Keratinocyte (primary cell): Measurements from ENCODE around the gene SQSTM1. TPM values are rescaled to one million over a fixed set of nuclear protein-coding genes. Genes with fewer than 3 reads are reported as not detected.

ENCODE experiments used
- DNase-seq: peaks from one replicate; pipeline ENCODE4 v3.0.0-alpha.2; 2011; ENCODE audit warnings: low read depth, missing footprints, low spot score
- FAIRE-seq: peaks from 2 replicates; lab custom pipeline; 2011; peaks lifted over from hg19 to GRCh38; lab: Jason Lieb, UNC
- H2AFZ ChIP-seq: 2 replicates; pipeline ENCODE4 v1.6.0; 2012; ENCODE audit warnings: low read length, control low read depth, inconsistent platforms; ENCODE audit not compliant: control insufficient read depth
- H3K27ac ChIP-seq: 2 replicates; pipeline ENCODE4 v1.5.1; 2011; ENCODE audit warnings: low read length; ENCODE audit not compliant: control insufficient read depth, insufficient read depth
- H3K27me3 ChIP-seq: 3 replicates; pipeline ENCODE4 v1.6.0; 2011; ENCODE audit warnings: low read length; ENCODE audit not compliant: control insufficient read depth, insufficient read depth; ENCODE audit errors: extremely low read depth
- H3K36me3 ChIP-seq, 2 experiments: 2 replicates in 1 of 2; 3 replicates in 1 of 2; pipeline ENCODE4 v1.5.1; 2011; ENCODE audit warnings: low read length in 2 of 2, mild to moderate bottlenecking in 1 of 2; ENCODE audit not compliant: control insufficient read depth in 2 of 2, insufficient read depth in 2 of 2; ENCODE audit errors: extremely low read depth in 1 of 2
- H3K4me1 ChIP-seq: 3 replicates; pipeline ENCODE4 v1.5.1; 2011; ENCODE audit warnings: low read length; ENCODE audit not compliant: control insufficient read depth, insufficient read depth; ENCODE audit errors: extremely low read depth
- H3K4me2 ChIP-seq: 3 replicates; pipeline ENCODE4 v1.6.0; 2011; ENCODE audit warnings: low read depth, low read length; ENCODE audit not compliant: control insufficient read depth, insufficient read depth; ENCODE audit errors: extremely low read depth
- H3K4me3 ChIP-seq, 3 experiments: fragments of 200-600 bp in 1 of 3; sonication (generic) in 1 of 3; 2 replicates in 2 of 3; 3 replicates in 1 of 3; pipeline ENCODE4 v1.5.1; 2011 to 2016; ENCODE audit warnings: low read length in 3 of 3, mild to moderate bottlenecking in 3 of 3, control low read depth in 2 of 3, inconsistent platforms in 1 of 3, low read depth in 1 of 3, mixed read lengths in 1 of 3, mixed run types in 1 of 3, moderate library complexity in 1 of 3; ENCODE audit not compliant: control insufficient read depth in 2 of 3, insufficient read depth in 2 of 3; ENCODE audit errors: extremely low read depth in 1 of 3
- H3K79me2 ChIP-seq: 2 replicates; pipeline ENCODE4 v1.6.0; 2012; ENCODE audit warnings: low read length; ENCODE audit not compliant: control insufficient read depth, insufficient read depth
- H3K9ac ChIP-seq: 3 replicates; pipeline ENCODE4 v1.6.0; 2011; ENCODE audit warnings: low read length; ENCODE audit not compliant: control insufficient read depth, insufficient read depth; ENCODE audit errors: extremely low read depth
- H3K9me1 ChIP-seq: 3 replicates; pipeline ENCODE4 v1.6.0; 2011; ENCODE audit warnings: low read length; ENCODE audit not compliant: control insufficient read depth, insufficient read depth; ENCODE audit errors: extremely low read depth
- H3K9me3 ChIP-seq: 2 replicates; pipeline ENCODE4 v1.5.1; 2012; ENCODE audit warnings: low read depth, low read length; ENCODE audit not compliant: control insufficient read depth
- H4K20me1 ChIP-seq: 3 replicates; pipeline ENCODE4 v1.6.0; 2011; ENCODE audit warnings: low read length; ENCODE audit not compliant: control insufficient read depth, insufficient read depth; ENCODE audit errors: extremely low read depth
- EZH2 ChIP-seq: IDR thresholded peaks from one replicate; pipeline ENCODE4 v1.6.1; 2012; ENCODE audit warnings: inconsistent platforms, mild to moderate bottlenecking, low read length, moderate library complexity
- dilution Hi-C: fragments of 300-500 bp; cut with MboI; formaldehyde crosslinking; loops from one replicate; pipeline ENCODE4 v1.7.0; 2020; ENCODE audit warnings: low sequenced_read_pairs; ENCODE audit not compliant: extremely low pct_ligation_motif_present
- polyA plus RNA-seq, 5 experiments: library from polyadenylated mRNA; depleted of rRNA in 3 of 5; stranded (reverse) in 3 of 5; stranded (forward) in 1 of 5; unstranded in 1 of 5; fragments of >200 nt; gene quantifications; 1 replicate in 1 of 5; 2 replicates in 3 of 5; 3 replicates in 1 of 5; pipeline versions ENCODE4 v1.2.1 to v1.2.3, GENCODE V29; 2011 to 2012; ENCODE audit warnings: missing spikeins in 2 of 5, low read depth in 1 of 5, low replicate concordance in 1 of 5
- TF ChIP-seq, protein P1 (sequence below), 3 experiments: IDR thresholded peaks in 1 of 3; conservative IDR thresholded peaks in 1 of 3; optimal IDR thresholded peaks in 1 of 3; 2 replicates in 2 of 3; 3 replicates in 1 of 3; pipeline versions ENCODE3 to v1.5.1; 2011; ENCODE audit warnings: low read length in 3 of 3, mild to moderate bottlenecking in 3 of 3, moderate library complexity in 2 of 3, control low read depth in 1 of 3, inconsistent platforms in 1 of 3; ENCODE audit not compliant: insufficient read depth in 2 of 3; ENCODE audit errors: extremely low read depth in 1 of 3

The SQSTM1 gene
- polyA plus RNA-seq, 1 donor (not counting 4 experiments of a cell fraction or from before 2014, with no cell fraction given): 75.7 TPM

GRCh38 chr5:179822059-179822432 is 1.3 kb downstream of the SQSTM1 start:
- peaks cover 19% of the 10 kb centered on the region for H4K20me1 ChIP-seq
- H3K9ac ChIP-seq: peak overlapping the region; percentile 93
- no peaks in the 10 kb centered on the region for H3K9me3 ChIP-seq
- H3K4me1 ChIP-seq: peaks cover 32% of the 10 kb centered on the region
- no peaks in the 10 kb centered on the region for H3K9me1 ChIP-seq
- H3K4me2 ChIP-seq: peak overlapping the region; percentile 88
- H3K4me3 ChIP-seq: peak overlapping the region; percentile 66 to 84 (median 70)
- H3K79me2 ChIP-seq: peaks cover 23% of the 10 kb centered on the region
- FAIRE-seq: no peak
- H3K27ac ChIP-seq: peak overlapping the region; percentile 87
- dilution Hi-C loops: no loop called here
- no peak overlapping the region for H2AFZ ChIP-seq
- no peaks in the 10 kb centered on the region for H3K27me3 ChIP-seq
- H3K36me3 ChIP-seq: peaks cover 30 to 31% of the 10 kb centered on the region in 2 experiments
- no peak for TF ChIP-seq EZH2
- TF ChIP-seq, protein P1, sequence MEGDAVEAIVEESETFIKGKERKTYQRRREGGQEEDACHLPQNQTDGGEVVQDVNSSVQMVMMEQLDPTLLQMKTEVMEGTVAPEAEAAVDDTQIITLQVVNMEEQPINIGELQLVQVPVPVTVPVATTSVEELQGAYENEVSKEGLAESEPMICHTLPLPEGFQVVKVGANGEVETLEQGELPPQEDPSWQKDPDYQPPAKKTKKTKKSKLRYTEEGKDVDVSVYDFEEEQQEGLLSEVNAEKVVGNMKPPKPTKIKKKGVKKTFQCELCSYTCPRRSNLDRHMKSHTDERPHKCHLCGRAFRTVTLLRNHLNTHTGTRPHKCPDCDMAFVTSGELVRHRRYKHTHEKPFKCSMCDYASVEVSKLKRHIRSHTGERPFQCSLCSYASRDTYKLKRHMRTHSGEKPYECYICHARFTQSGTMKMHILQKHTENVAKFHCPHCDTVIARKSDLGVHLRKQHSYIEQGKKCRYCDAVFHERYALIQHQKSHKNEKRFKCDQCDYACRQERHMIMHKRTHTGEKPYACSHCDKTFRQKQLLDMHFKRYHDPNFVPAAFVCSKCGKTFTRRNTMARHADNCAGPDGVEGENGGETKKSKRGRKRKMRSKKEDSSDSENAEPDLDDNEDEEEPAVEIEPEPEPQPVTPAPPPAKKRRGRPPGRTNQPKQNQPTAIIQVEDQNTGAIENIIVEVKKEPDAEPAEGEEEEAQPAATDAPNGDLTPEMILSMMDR (optimal IDR thresholded peaks at IDR 0.05 in 1 of 3, IDR thresholded peaks at IDR 0.05 in 1 of 3, conservative IDR thresholded peaks at IDR 0.05 in 1 of 3; ENCODE audit: extremely low read depth in 1 of 3, insufficient read depth in 2 of 3, low read length in 3 of 3): no peak
- no peak for DNase-seq

DNA sequence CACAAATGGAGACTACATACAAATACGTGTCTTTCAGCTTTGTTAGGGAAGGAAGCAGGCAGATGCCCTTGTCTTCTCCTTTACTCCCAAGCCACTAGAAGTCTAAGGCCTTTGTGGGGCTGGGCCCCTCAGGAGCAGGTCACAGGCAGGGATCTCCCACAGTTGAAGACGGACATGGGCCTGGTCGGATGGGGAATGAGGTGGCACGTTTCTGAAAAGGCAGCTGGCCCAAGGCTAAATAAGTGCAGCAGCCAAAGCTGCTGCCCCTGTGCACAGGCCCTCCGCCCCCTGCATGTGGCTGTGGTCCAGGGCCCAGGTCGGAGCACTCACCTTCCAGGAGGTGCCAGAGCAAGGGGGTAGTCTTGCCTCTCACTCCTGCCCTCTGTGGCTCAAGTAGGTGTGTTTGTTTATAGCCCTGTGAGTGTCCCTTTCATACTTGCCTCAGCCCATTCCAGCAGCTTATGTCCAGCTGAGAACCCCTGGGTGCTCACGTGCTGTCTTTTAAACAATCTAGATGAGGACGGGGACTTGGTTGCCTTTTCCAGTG is 1.8 kb downstream of the SQSTM1 start:
- H3K4me1 ChIP-seq: peaks cover 32% of the 10 kb centered on the region
- dilution Hi-C loops: no loop called here
- H3K9me1 ChIP-seq: no peaks in the 10 kb centered on the region
- peaks cover 19% of the 10 kb centered on the region for H4K20me1 ChIP-seq
- H3K36me3 ChIP-seq: peaks cover 31 to 32% of the 10 kb centered on the region in 2 experiments
- H3K9ac ChIP-seq: peak overlapping the region; percentile 93
- peak; percentile 9 for FAIRE-seq
- no peaks in the 10 kb centered on the region for H3K9me3 ChIP-seq
- no peak overlapping the region for H2AFZ ChIP-seq
- peak overlapping the region; percentile 88 for H3K4me2 ChIP-seq
- H3K79me2 ChIP-seq: peaks cover 23% of the 10 kb centered on the region
- peak overlapping the region; percentile 66 to 84 (median 70) for H3K4me3 ChIP-seq
- H3K27ac ChIP-seq: peak overlapping the region; percentile 87
- DNase-seq: no peak
- H3K27me3 ChIP-seq: no peaks in the 10 kb centered on the region
- TF ChIP-seq, protein P1 (optimal IDR thresholded peaks at IDR 0.05 in 1 of 3, IDR thresholded peaks at IDR 0.05 in 1 of 3, conservative IDR thresholded peaks at IDR 0.05 in 1 of 3; ENCODE audit: extremely low read depth in 1 of 3, insufficient read depth in 2 of 3, low read length in 3 of 3): no peak
- TF ChIP-seq EZH2: no peak
